GM19023 (cell line): ENCODE data around the gene GRN.
"Not testable (repeated sequence)": the region's sequence is repeated elsewhere in the genome, so short reads cannot be mapped to it uniquely, and the experiment has no call there.

ENCODE experiments used
- ATAC-seq: cut with Tn5 transposase; IDR thresholded peaks from one replicate; pipeline ENCODE4 v1.9.1; 2021; ENCODE audit warnings: mild to moderate bottlenecking, moderate library complexity; ENCODE audit not compliant: unreplicated experiment

GRN gene

DNA sequence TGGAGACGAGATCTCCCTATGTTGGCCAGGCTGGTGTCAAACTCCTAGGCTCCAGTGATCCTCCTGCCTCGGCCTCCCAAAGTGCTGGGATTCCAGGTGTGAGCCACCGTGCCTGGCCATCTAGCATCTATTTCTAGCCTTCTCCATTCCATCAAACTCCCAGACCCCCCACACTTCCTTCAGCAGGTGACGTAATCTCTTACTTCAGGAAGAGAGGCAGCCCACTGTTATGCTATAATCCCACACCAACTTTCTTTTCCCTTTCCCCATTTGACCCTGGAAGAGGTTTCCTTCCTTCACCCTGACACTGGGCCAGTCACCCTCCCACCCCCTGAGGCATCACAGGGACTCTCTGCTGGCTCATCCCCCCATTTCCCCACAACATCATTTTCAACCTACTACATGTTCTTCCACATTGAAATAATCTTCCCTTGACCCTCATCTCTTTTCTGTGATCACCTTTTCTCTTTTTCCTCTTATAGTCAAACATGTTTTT, 36.8 kb downstream of the GRN start:
- ATAC-seq, result no peak

DNA sequence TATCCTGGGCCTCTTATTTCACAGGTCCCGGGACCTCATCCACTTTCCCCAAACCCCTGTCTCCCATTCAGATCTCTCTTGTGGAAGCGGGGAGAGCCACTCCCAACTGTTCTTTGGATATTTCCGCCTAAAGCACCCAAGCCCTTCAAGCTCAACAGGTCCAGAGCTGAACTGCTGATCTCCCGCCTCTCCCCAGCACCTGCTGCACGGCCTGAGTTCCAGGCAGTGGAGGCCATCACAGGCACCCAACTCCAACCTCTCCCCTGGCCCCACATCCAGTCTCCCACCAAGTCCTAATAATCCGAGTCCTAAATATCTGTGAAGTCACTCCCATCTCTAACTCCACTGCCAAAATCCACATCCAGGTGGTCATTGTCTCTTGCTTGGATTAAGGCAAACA, 37.8 kb downstream of the GRN start:
- no peak for ATAC-seq

DNA sequence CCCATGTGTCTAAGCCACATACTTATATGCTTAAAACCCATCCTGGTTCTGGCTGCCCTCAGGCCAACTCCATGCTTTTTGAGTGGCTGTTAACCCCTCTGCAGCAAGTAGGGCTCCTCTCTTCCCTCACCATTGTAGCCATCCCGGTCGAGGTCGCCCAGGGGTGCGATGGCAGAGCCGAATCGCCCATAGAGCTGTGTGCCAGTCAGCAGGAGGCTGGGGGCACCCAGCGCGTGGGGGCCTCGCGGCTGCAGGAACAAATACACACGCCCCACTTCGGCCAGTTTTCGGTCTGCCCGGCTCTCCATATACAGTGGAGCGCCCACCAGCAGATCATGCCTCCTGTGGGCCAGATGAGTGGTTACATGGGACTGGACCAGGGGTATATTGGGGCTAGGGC, 38.3 kb downstream of the GRN start:
- ATAC-seq, result no peak

- ATAC-seq, result no peak
These were observed 38.8 kb downstream of the GRN start for GRCh38 chr17:44383861-44384260.

DNA sequence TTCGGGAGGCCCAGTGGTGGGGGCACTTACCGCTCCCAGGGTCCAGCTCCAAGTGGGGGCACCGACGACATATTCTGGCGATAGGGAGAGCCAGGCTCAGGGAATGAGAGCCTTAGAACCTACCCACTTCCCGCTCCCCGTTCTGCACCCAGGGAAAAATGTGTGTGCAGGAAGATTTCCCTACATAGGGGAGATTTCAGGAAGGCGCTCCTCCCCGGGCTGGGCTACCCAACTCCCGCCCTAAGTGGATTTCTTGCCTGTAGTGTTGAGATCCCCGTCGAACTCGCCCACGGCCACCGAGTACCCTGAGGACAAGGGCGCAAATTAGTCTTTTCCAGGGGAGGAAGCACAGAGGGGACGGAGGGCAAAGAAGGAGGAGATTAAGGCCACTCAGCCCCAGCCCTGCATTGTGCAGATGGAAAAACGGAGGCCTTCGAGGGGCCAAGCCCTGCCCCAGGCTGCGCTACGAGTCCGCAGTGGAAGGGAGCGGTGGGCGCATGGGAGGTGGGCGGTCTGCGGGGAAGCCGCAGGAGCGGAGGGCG, 39.2 kb downstream of the GRN start:
- ATAC-seq, result no peak

- ATAC-seq, result no peak
These were observed 39.8 kb downstream of the GRN start for GRCh38 chr17:44384823-44385286.

- ATAC-seq, result no peak
These were observed 40.4 kb downstream of the GRN start for GRCh38 chr17:44385287-44386181.

- ATAC-seq, result no peak
These were observed 41.1 kb downstream of the GRN start for GRCh38 chr17:44386182-44386525.

- no peak for ATAC-seq
These were observed 42.7 kb downstream of the GRN start for GRCh38 chr17:44387804-44388203.

- ATAC-seq, result no peak
These were observed 44.2 kb downstream of the GRN start, which contains the start of gene ITGA2B for GRCh38 chr17:44389281-44389680. Gene ITGA2B, minus strand, starts transcription at chr17:44389649. Its CDS starts 176 bp downstream, at chr17:44389473.

DNA sequence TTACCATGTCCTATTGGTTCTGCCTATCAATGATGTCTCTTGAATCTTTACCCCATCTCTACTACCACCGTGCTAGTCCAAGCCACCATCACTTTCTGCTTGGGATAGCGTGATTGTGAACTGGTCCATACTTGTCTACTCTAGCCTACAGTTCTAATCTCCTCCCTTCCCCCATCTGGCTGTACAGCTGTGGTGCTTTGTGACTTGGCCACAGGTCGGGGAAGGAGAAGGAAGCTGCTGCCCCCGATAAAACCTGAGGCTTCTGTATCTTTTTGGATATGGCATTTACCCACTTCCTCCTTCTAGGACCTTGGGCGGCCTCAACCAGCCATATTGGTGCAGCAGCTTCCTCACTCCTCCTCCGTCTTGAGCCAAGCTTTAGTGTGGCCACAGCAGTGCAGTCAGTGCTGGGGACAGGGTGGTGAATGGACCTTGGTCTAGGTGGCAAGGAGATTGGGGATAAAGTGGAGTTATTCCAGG, 44.7 kb downstream of the GRN start:
- no peak for ATAC-seq

DNA sequence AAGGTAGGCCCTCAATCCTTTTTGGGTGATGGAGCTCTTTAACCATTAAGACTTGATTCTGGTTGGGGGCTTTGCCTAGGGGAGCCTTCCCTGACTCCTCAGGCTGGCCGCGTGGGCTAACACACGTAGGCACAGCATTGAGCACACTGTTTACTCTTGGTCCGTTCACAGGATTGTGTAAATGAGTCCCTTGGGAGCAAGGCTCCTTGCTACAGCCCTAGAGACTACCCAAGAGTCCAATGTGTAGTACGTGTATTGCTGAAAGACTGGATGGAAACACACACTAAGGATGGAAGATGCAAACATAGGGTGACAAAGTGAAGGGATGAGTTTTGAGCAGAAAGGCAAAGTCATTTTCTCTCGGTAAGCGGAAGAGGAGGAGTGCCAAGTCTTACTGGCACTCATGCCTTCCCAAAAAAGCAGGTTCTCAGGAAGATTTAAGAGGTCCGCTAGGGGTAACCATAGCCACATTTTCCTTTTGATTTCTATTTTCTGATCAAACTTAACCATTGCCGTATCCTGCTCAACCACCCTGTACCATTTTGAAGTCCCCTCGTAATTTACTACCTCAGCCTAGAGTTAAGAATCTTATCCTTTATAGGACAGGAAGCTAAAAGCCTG, 45.3 kb downstream of the GRN start:
- ATAC-seq, result no peak

DNA sequence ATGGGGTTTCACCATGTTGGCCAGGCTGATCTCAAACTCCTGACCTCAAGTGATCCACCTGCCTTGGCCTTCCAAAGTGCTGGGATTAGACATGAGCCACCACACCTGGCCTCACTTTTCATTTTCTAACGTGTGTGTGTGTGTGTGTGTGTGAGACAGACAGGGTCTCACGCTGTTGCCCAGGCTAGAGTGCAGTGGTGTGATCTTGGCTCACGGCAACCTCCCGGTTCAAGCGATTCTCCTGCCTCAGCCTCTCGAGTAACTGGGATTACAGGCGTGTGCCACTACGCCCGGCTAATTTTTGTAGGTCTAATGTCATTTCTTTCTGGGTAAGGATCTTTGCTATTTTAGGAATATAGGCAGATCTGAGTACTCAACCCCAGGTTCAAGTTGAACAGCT, 49.0 kb downstream of the GRN start:
- ATAC-seq, result not testable (repeated sequence)

GRCh38 chr17:44394833-44395232, 49.7 kb downstream of the GRN start:
- ATAC-seq, result no peak

- ATAC-seq, result no peak
These were observed 51.8 kb downstream of the GRN start for GRCh38 chr17:44396946-44397345.

GRCh38 chr17:44397479-44398440, 52.7 kb downstream of the GRN start:
- no peak for ATAC-seq

DNA sequence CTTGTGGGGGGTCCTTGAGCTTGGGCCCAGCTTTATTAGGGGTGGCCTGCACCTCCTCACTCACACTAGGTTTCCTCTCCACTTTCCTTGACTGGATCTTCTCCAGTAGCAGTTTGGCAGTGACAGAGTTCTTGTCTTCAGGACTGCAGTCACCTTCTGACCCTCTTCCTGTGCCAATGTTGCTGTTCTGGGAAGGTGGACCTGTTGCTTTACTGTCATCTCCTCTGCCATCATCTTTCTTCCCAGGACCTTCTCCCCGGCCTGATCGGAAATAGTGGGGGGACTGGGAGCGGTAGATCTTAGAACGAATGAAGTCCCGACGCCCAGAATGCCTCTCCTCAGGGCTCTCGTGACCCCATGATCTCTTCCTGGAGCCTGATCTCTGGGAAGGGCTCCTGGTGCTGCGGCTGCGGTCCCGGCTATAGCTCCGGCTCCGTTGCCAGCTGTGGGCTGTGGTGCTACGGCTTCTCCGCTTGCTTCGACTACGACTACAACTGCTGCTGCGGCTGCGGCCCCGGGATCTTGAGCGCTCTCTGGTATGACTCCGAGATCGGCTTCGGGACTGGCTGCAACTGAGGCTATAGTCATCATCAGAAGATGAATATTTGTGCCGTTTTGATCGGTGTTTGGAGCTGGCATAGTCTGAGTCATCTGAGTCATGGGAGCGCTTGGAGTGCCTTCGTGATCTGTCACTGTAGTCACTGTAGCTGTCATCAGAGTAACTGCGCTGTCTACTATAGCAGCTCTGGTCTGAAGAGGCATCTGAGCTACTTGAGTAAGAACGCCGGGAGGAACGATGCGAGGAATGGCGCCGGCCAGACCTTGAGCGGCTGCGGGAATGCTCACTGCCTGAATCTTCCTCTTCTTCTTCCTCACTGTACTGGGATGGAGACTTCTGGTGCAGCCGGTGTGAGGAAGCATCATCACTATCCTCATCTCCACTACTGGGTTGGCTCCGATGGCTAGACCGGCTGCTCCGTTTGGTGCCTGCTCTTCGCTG, 53.9 kb downstream of the GRN start:
- ATAC-seq, result no peak

- no peak for ATAC-seq
These were observed 55.2 kb downstream of the GRN start for GRCh38 chr17:44400226-44400847.
